Right lobe of liver (tissue), 4 donors: ENCODE results near the gene PPM1L.

ENCODE experiments used
- POLR2A ChIP-seq: fragments of 450-650 bp; IDR thresholded peaks from one replicate; pipeline ENCODE4 v1.6.1; 2017; ENCODE audit warnings: antibody characterized with exemption, mild to moderate bottlenecking
- TF ChIP-seq, protein P1 (sequence below), 4 donors: fragments of 200-600 bp in 3 of 4; fragments of 450-650 bp in 1 of 4; IDR thresholded peaks; one replicate each; pipeline versions ENCODE4 v1.5.1 to v1.8.0; 2016 to 2022; ENCODE audit warnings: antibody characterized with exemption in 4 of 4, mild to moderate bottlenecking in 2 of 4
- donor health status: DM: no; HTN: no; CAD: no.
- donor health status: DM: no; HTN: no; CAD: no.
- donor health status: DM: no; HTN: yes; CAD: no.

DNA sequence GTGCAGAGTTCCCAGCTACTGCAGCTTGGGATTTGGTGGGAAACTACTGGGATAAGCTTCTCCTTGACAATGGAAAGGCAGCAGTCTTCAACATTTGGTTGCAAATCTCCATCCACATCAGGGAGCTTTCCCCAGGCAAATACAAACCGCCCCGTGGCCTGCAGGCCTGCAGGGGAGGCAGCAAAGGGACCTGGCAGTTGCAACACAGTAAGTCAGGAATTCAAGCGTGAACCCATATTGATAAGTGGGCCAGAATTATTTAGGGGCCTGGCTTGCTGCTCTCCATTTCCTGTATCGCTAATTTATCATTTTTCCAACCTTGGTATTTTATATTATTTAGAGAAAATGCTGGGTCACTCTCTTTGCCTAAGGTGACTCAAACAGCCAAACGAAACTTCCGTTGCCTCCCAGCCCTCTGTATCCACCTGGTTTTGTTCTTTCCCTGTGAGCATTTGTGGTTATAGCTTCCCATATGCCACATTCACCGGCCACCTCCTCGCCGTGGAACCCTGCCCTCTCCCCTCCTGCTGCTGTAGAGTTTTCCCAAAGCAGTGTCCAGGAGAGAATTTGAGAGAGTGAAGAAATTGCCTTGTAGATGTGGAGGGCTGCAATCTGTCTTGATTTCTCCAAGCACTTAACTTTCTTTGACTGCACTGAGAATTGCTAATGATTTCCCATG is 314.4 kb downstream of the PPM1L start:
- TF ChIP-seq, protein P1, sequence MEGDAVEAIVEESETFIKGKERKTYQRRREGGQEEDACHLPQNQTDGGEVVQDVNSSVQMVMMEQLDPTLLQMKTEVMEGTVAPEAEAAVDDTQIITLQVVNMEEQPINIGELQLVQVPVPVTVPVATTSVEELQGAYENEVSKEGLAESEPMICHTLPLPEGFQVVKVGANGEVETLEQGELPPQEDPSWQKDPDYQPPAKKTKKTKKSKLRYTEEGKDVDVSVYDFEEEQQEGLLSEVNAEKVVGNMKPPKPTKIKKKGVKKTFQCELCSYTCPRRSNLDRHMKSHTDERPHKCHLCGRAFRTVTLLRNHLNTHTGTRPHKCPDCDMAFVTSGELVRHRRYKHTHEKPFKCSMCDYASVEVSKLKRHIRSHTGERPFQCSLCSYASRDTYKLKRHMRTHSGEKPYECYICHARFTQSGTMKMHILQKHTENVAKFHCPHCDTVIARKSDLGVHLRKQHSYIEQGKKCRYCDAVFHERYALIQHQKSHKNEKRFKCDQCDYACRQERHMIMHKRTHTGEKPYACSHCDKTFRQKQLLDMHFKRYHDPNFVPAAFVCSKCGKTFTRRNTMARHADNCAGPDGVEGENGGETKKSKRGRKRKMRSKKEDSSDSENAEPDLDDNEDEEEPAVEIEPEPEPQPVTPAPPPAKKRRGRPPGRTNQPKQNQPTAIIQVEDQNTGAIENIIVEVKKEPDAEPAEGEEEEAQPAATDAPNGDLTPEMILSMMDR (IDR thresholded peaks at IDR 0.05): no peak
- no peak for TF ChIP-seq POLR2A
